ENCODE measurements around the gene BRIP1. TPM values are rescaled to one million over a fixed set of nuclear protein-coding genes. Genes with fewer than 3 reads are reported as not detected.

Gene BRIP1
- total and polyA plus RNA-seq, 2 experiments from 2014 or later: 2.2 to 4.0 TPM

- in situ Hi-C loops (cut with MboI): no loop called here
- Histone ChIP-seq H3K9me2 (ENCODE audit: insufficient read depth) (no peaks in the 10 kb centered on the region), H4K20me1 (ENCODE audit: insufficient read depth) (no peaks in the 10 kb centered on the region), H3K36me3 (ENCODE audit: low read depth) (no peaks in the 10 kb centered on the region), H3K9ac (no peak overlapping the region), H3K4me3 (no peak overlapping the region), H3K79me2 (ENCODE audit: insufficient read depth) (no peaks in the 10 kb centered on the region), H3K4me2 (ENCODE audit: unreplicated experiment) (no peak overlapping the region), H2AFZ (no peak overlapping the region), H3K4me1 (ENCODE audit: insufficient read depth) (no peaks in the 10 kb centered on the region), H3K27ac (no peak overlapping the region), H3K27me3 (replicated peaks; ENCODE audit: insufficient read depth) (no peaks in the 10 kb centered on the region), H3F3A (ENCODE audit: insufficient read depth) (no peaks in the 10 kb centered on the region), H3K9me3 (ENCODE audit: low read depth) (no peaks in the 10 kb centered on the region)
- DNase-seq: no peak
- 47 to 49% methylated on average over 2 of the region's 2 CpGs for WGBS, 2 experiments (ENCODE audit: low coverage in 1 of 2, low lambda C conversion rate in 2 of 2, missing lambda C conversion rate in 2 of 2)
- TF ChIP-seq EZH2 (IDR thresholded peaks at IDR 0.05; ENCODE audit: insufficient read depth, poor library complexity, severe bottlenecking) (no peak), EZH2phosphoT487 (IDR thresholded peaks at IDR 0.05; ENCODE audit: insufficient read depth, low read depth) (no peak)
Observed at GRCh38 chr17:61659437-61659836, 203.9 kb downstream of the BRIP1 start.

- H2AFZ ChIP-seq: no peak overlapping the region
- no peaks in the 10 kb centered on the region for H3F3A ChIP-seq (ENCODE audit: insufficient read depth)
- H4K20me1 ChIP-seq (ENCODE audit: insufficient read depth): no peaks in the 10 kb centered on the region
- no peak for TF ChIP-seq EZH2phosphoT487 (IDR thresholded peaks at IDR 0.05; ENCODE audit: insufficient read depth, low read depth)
- TF ChIP-seq EZH2 (IDR thresholded peaks at IDR 0.05; ENCODE audit: insufficient read depth, poor library complexity, severe bottlenecking): no peak
- H3K4me3 ChIP-seq: no peak overlapping the region
- no peak for DNase-seq
- no peaks in the 10 kb centered on the region for H3K4me1 ChIP-seq (ENCODE audit: insufficient read depth)
- WGBS, 2 experiments (ENCODE audit: low coverage in 1 of 2, low lambda C conversion rate in 2 of 2, missing lambda C conversion rate in 2 of 2): 66 to 69% methylated on average over 2 of the region's 2 CpGs
- H3K36me3 ChIP-seq (ENCODE audit: low read depth): no peaks in the 10 kb centered on the region
- H3K4me2 ChIP-seq (ENCODE audit: unreplicated experiment): no peak overlapping the region
- in situ Hi-C loops (cut with MboI): no loop called here
- no peaks in the 10 kb centered on the region for H3K9me3 ChIP-seq (ENCODE audit: low read depth)
- H3K27me3 ChIP-seq (replicated peaks; ENCODE audit: insufficient read depth): no peaks in the 10 kb centered on the region
- H3K27ac ChIP-seq: no peak overlapping the region
- no peaks in the 10 kb centered on the region for H3K9me2 ChIP-seq (ENCODE audit: insufficient read depth)
- H3K9ac ChIP-seq: no peak overlapping the region
- no peaks in the 10 kb centered on the region for H3K79me2 ChIP-seq (ENCODE audit: insufficient read depth)
Observed at GRCh38 chr17:61658183-61658582, 205.1 kb downstream of the BRIP1 start.

DNA sequence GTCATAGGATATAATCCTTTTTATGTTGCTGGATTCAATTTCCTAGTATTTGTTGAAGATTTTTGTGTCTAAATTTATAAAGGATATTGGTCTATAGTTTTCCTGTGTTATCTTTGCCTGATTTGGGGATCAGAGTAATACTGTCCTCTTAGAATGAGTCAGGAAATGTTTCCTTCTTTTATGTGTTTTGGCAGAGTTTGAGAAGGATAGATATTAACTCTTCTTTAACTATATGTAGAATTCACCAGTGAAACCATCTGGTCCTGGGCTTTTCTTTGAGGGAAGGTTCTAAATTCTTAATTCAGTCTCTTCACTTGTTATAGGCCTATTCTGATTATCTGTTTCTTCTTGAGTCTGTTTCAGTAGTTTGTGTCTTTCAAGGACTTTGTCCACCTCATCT is 206.0 kb downstream of the BRIP1 start:
- H2AFZ ChIP-seq: no peak overlapping the region
- H4K20me1 ChIP-seq (ENCODE audit: insufficient read depth): no peaks in the 10 kb centered on the region
- TF ChIP-seq EZH2 (IDR thresholded peaks at IDR 0.05; ENCODE audit: insufficient read depth, poor library complexity, severe bottlenecking) (no peak), EZH2phosphoT487 (IDR thresholded peaks at IDR 0.05; ENCODE audit: insufficient read depth, low read depth) (no peak)
- no peaks in the 10 kb centered on the region for H3F3A ChIP-seq (ENCODE audit: insufficient read depth)
- no peak for DNase-seq
- no peaks in the 10 kb centered on the region for H3K27me3 ChIP-seq (replicated peaks; ENCODE audit: insufficient read depth)
- H3K4me3 ChIP-seq: no peak overlapping the region
- H3K36me3 ChIP-seq (ENCODE audit: low read depth): no peaks in the 10 kb centered on the region
- H3K9me3 ChIP-seq (ENCODE audit: low read depth): no peaks in the 10 kb centered on the region
- H3K9ac ChIP-seq: no peak overlapping the region
- no peaks in the 10 kb centered on the region for H3K9me2 ChIP-seq (ENCODE audit: insufficient read depth)
- no peaks in the 10 kb centered on the region for H3K79me2 ChIP-seq (ENCODE audit: insufficient read depth)
- no peak overlapping the region for H3K4me2 ChIP-seq (ENCODE audit: unreplicated experiment)
- in situ Hi-C loops (cut with MboI): no loop called here
- H3K4me1 ChIP-seq (ENCODE audit: insufficient read depth): no peaks in the 10 kb centered on the region
- H3K27ac ChIP-seq: no peak overlapping the region

GRCh38 chr17:61656721-61657217 is 206.6 kb downstream of the BRIP1 start:
- DNase-seq: no peak
- WGBS, 2 experiments (ENCODE audit: low coverage in 1 of 2, low lambda C conversion rate in 2 of 2, missing lambda C conversion rate in 2 of 2): 75 to 83% methylated on average over 1 of the region's 1 CpG

GRCh38 chr17:61650749-61651148 is 212.6 kb downstream of the BRIP1 start:
- in situ Hi-C loops (cut with MboI): no loop called here
- Histone ChIP-seq H3F3A (ENCODE audit: insufficient read depth) (peaks cover 7% of the 10 kb centered on the region; the same call in 1 of the 2 replicates), H3K4me1 (ENCODE audit: insufficient read depth) (peaks cover 18% of the 10 kb centered on the region), H2AFZ (no peak overlapping the region), H3K4me2 (ENCODE audit: unreplicated experiment) (no peak overlapping the region), H4K20me1 (ENCODE audit: insufficient read depth) (no peaks in the 10 kb centered on the region), H3K27me3 (replicated peaks; ENCODE audit: insufficient read depth) (no peaks in the 10 kb centered on the region), H3K9me2 (ENCODE audit: insufficient read depth) (no peaks in the 10 kb centered on the region), H3K79me2 (ENCODE audit: insufficient read depth) (no peaks in the 10 kb centered on the region), H3K9ac (no peak overlapping the region), H3K9me3 (ENCODE audit: low read depth) (no peaks in the 10 kb centered on the region), H3K36me3 (ENCODE audit: low read depth) (no peaks in the 10 kb centered on the region), H3K27ac (no peak overlapping the region), H3K4me3 (no peak overlapping the region)
- WGBS, 2 experiments (ENCODE audit: low coverage in 1 of 2, low lambda C conversion rate in 2 of 2, missing lambda C conversion rate in 2 of 2): 70 to 79% methylated on average over 2 of the region's 2 CpGs
- DNase-seq: no peak
- TF ChIP-seq EZH2 (IDR thresholded peaks at IDR 0.05; ENCODE audit: insufficient read depth, poor library complexity, severe bottlenecking) (no peak), EZH2phosphoT487 (IDR thresholded peaks at IDR 0.05; ENCODE audit: insufficient read depth, low read depth) (no peak)

More at GRCh38 chr17:61656721-61657217, 206.6 kb downstream of the BRIP1 start:
- Histone ChIP-seq H3K4me3 (no peak overlapping the region), H4K20me1 (ENCODE audit: insufficient read depth) (no peaks in the 10 kb centered on the region), H3F3A (ENCODE audit: insufficient read depth) (no peaks in the 10 kb centered on the region), H3K9me2 (ENCODE audit: insufficient read depth) (no peaks in the 10 kb centered on the region), H2AFZ (no peak overlapping the region), H3K27me3 (replicated peaks; ENCODE audit: insufficient read depth) (no peaks in the 10 kb centered on the region), H3K9me3 (ENCODE audit: low read depth) (no peaks in the 10 kb centered on the region), H3K9ac (no peak overlapping the region), H3K36me3 (ENCODE audit: low read depth) (no peaks in the 10 kb centered on the region), H3K4me1 (ENCODE audit: insufficient read depth) (no peaks in the 10 kb centered on the region), H3K79me2 (ENCODE audit: insufficient read depth) (no peaks in the 10 kb centered on the region), H3K4me2 (ENCODE audit: unreplicated experiment) (no peak overlapping the region), H3K27ac (no peak overlapping the region)
- TF ChIP-seq EZH2phosphoT487 (IDR thresholded peaks at IDR 0.05; ENCODE audit: insufficient read depth, low read depth) (no peak), EZH2 (IDR thresholded peaks at IDR 0.05; ENCODE audit: insufficient read depth, poor library complexity, severe bottlenecking) (no peak)
- in situ Hi-C loops (cut with MboI): no loop called here

All from GM23248 (cell line).